Measurements from ENCODE around the gene ODF2. TPM values are rescaled to one million over a fixed set of nuclear protein-coding genes. Genes with fewer than 3 reads are reported as not detected.

Gene ODF2
- polyA plus RNA-seq, 1 donor (not counting 4 experiments of a cell fraction or from before 2014, with no cell fraction given) = 14.0 TPM

DNA sequence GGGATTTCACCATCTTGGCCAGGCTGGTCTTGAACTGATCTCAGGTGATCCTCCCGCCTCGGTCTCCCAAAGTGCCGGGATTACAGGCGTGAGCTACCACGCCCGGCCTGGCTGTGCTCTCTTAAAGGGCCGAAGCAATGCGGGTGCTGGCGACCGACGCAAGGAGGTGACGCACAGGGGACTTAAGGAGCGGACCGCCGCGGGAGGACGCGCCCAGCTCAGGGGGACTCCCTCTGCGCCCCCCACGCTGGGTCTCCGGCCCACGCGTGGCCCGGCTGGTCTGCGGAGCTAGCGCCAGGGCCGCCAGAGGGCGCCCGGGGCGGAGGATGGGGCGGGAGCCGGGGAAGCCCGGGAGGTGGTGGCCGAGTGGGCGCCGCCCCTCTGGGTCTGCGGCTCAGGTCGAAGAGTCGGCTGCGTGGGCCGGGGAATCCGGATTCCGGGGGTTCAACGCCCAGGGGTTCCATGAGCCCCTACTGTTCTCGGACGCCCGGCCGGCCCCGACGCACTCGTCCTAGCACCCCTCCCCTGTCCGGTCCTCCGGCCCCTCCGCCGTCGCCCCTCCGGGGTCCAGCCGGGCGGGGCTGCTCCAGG, 35.7 kb upstream of the ODF2 start:
- H3K9ac ChIP-seq (ENCODE audit: control insufficient read depth, extremely low read depth, insufficient read depth, low read length) = peak overlapping the region; percentile 63
- peaks cover 0 to 2% of the 10 kb centered on the region in 2 experiments for H3K36me3 ChIP-seq (ENCODE audit: control insufficient read depth in 2 of 2, extremely low read depth in 1 of 2, insufficient read depth in 2 of 2, low read length in 2 of 2)
- H3K4me2 ChIP-seq (ENCODE audit: control insufficient read depth, extremely low read depth, insufficient read depth, low read depth, low read length) = peak overlapping the region; percentile 72
- H3K4me3 ChIP-seq (ENCODE audit: control insufficient read depth in 2 of 3, extremely low read depth in 1 of 3, insufficient read depth in 2 of 3, low read depth in 1 of 3, low read length in 3 of 3) = peak overlapping the region; percentile 66 to 78 (median 66)
- FAIRE-seq = no peak
- H3K4me1 ChIP-seq (ENCODE audit: control insufficient read depth, extremely low read depth, insufficient read depth, low read length) = peaks cover 37% of the 10 kb centered on the region
- no peaks in the 10 kb centered on the region for H3K9me1 ChIP-seq (ENCODE audit: control insufficient read depth, extremely low read depth, insufficient read depth, low read length)
- H4K20me1 ChIP-seq (ENCODE audit: control insufficient read depth, extremely low read depth, insufficient read depth, low read length) = no peaks in the 10 kb centered on the region
- H3K27me3 ChIP-seq (ENCODE audit: control insufficient read depth, extremely low read depth, insufficient read depth, low read length) = no peaks in the 10 kb centered on the region
- no peaks in the 10 kb centered on the region for H3K9me3 ChIP-seq (ENCODE audit: control insufficient read depth, low read depth, low read length)
- DNase-seq (ENCODE audit: low read depth, low spot score) = no peak
- TF ChIP-seq, protein P1, sequence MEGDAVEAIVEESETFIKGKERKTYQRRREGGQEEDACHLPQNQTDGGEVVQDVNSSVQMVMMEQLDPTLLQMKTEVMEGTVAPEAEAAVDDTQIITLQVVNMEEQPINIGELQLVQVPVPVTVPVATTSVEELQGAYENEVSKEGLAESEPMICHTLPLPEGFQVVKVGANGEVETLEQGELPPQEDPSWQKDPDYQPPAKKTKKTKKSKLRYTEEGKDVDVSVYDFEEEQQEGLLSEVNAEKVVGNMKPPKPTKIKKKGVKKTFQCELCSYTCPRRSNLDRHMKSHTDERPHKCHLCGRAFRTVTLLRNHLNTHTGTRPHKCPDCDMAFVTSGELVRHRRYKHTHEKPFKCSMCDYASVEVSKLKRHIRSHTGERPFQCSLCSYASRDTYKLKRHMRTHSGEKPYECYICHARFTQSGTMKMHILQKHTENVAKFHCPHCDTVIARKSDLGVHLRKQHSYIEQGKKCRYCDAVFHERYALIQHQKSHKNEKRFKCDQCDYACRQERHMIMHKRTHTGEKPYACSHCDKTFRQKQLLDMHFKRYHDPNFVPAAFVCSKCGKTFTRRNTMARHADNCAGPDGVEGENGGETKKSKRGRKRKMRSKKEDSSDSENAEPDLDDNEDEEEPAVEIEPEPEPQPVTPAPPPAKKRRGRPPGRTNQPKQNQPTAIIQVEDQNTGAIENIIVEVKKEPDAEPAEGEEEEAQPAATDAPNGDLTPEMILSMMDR (optimal IDR thresholded peaks at IDR 0.05 in 1 of 3, IDR thresholded peaks at IDR 0.05 in 1 of 3, conservative IDR thresholded peaks at IDR 0.05 in 1 of 3; ENCODE audit: extremely low read depth in 1 of 3, insufficient read depth in 2 of 3, low read length in 3 of 3) = peak; percentile 51 to 75 (median 68)
- TF ChIP-seq EZH2 (IDR thresholded peaks at IDR 0.05; ENCODE audit: low read length) = no peak
- no peaks in the 10 kb centered on the region for H3K79me2 ChIP-seq (ENCODE audit: control insufficient read depth, insufficient read depth, low read length)
- dilution Hi-C loops (cut with MboI; ENCODE audit: extremely low pct_ligation_motif_present, low sequenced_read_pairs) = no loop called here
- H2AFZ ChIP-seq (ENCODE audit: control insufficient read depth, low read length) = peak overlapping the region; percentile 77
- no peak overlapping the region for H3K27ac ChIP-seq (ENCODE audit: control insufficient read depth, insufficient read depth, low read length)

DNA sequence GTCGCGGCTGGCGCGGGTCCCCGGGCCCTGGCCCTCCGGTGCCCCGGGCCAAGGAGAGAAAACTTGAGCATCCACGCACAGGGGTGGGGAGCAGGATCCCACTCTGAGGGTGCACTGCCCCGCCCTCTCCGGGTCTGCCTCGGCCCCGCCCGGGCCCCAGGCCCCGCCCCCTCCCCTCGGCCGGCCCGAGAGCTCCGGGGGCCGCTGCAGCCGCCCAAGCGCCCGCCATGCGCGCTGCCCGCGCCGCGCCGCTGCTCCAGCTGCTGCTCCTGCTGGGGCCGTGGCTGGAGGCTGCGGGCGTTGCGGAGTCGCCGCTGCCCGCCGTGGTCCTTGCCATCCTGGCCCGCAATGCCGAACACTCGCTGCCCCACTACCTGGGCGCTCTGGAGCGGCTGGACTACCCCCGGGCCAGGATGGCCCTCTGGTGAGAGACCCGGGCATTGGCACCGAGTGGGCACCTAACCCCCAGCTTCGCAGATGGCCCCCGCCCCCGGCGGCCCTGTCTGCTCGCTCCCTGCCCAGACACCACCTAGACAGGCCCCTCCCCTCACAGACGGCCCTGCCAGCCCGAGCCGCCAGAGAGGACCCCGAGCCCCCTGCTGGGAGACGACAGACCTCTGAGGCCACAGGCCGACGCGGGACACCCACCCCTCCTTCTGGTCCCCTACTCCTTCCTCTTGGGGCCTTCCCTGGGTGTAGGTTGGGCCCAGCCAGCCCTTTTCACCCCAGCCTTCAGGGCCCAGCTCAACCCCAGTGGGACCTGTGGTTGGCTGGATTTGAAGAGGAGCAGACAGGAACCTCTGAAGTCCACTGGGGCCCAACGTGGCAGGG, 34.9 kb upstream of the ODF2 start, which contains the start of gene CERCAM:
TSS of gene CERCAM (plus strand) at position 207 of the 831 bp plus-strand sequence. CDS start at position 228, 21 bp downstream.
- Histone ChIP-seq H3K36me3 (ENCODE audit: control insufficient read depth in 2 of 2, extremely low read depth in 1 of 2, insufficient read depth in 2 of 2, low read length in 2 of 2) (peaks cover 0 to 2% of the 10 kb centered on the region in 2 experiments), H3K27ac (ENCODE audit: control insufficient read depth, insufficient read depth, low read length) (no peak within 1 kb of the TSS), H3K4me2 (ENCODE audit: control insufficient read depth, extremely low read depth, insufficient read depth, low read depth, low read length) (peak within 1 kb of the TSS; percentile 72), H3K4me3 (ENCODE audit: control insufficient read depth in 2 of 3, extremely low read depth in 1 of 3, insufficient read depth in 2 of 3, low read depth in 1 of 3, low read length in 3 of 3) (peak within 1 kb of the TSS; percentile 66 to 78 (median 66)), H4K20me1 (ENCODE audit: control insufficient read depth, extremely low read depth, insufficient read depth, low read length) (no peaks in the 10 kb centered on the region), H3K4me1 (ENCODE audit: control insufficient read depth, extremely low read depth, insufficient read depth, low read length) (peaks cover 37% of the 10 kb centered on the region), H3K9ac (ENCODE audit: control insufficient read depth, extremely low read depth, insufficient read depth, low read length) (peak within 1 kb of the TSS; percentile 63), H3K27me3 (ENCODE audit: control insufficient read depth, extremely low read depth, insufficient read depth, low read length) (no peaks in the 10 kb centered on the region), H2AFZ (ENCODE audit: control insufficient read depth, low read length) (peak within 1 kb of the TSS; percentile 77), H3K79me2 (ENCODE audit: control insufficient read depth, insufficient read depth, low read length) (no peaks in the 10 kb centered on the region), H3K9me1 (ENCODE audit: control insufficient read depth, extremely low read depth, insufficient read depth, low read length) (no peaks in the 10 kb centered on the region), H3K9me3 (ENCODE audit: control insufficient read depth, low read depth, low read length) (no peaks in the 10 kb centered on the region)
- dilution Hi-C loops (cut with MboI; ENCODE audit: extremely low pct_ligation_motif_present, low sequenced_read_pairs) = no loop called here
- no peak for TF ChIP-seq EZH2 (IDR thresholded peaks at IDR 0.05; ENCODE audit: low read length)
- TF ChIP-seq, protein P1 (optimal IDR thresholded peaks at IDR 0.05 in 1 of 3, IDR thresholded peaks at IDR 0.05 in 1 of 3, conservative IDR thresholded peaks at IDR 0.05 in 1 of 3; ENCODE audit: extremely low read depth in 1 of 3, insufficient read depth in 2 of 3, low read length in 3 of 3) = no peak
- no peak for FAIRE-seq
- no peak for DNase-seq (ENCODE audit: low read depth, low spot score)

Data from keratinocyte (primary cell).